H1 (cell line): ENCODE results near the gene RBM34. TPM values are rescaled to one million over a fixed set of nuclear protein-coding genes. Genes with fewer than 3 reads are reported as not detected.

ENCODE experiments used
- RNF2 ChIP-seq: fragments of 200-900, 300-1000 bp; sonication (generic); IDR thresholded peaks from 2 replicates; pipeline ENCODE4 v1.7.1; 2016; ENCODE audit warnings: borderline replicate concordance, low read depth, mild to moderate bottlenecking, antibody characterized with exemption, low read length; ENCODE audit not compliant: poor library complexity, severe bottlenecking; ENCODE audit errors: missing control alignments
- SRF ChIP-seq: IDR thresholded peaks from 2 replicates; pipeline ENCODE4 v1.6.1; 2011; ENCODE audit warnings: mild to moderate bottlenecking, low read depth, low read length, moderate library complexity
- TAF1 ChIP-seq: IDR thresholded peaks from 2 replicates; pipeline ENCODE4 v1.6.1; 2011; ENCODE audit warnings: mild to moderate bottlenecking, low read depth, low read length
- TAF7 ChIP-seq: optimal IDR thresholded peaks from 2 replicates; pipeline ENCODE3; 2011; ENCODE audit warnings: low read depth, mild to moderate bottlenecking, inconsistent platforms, low read length, moderate library complexity, borderline replicate concordance
- TBP ChIP-seq: IDR thresholded peaks from 2 replicates; pipeline ENCODE4 v1.6.1; 2011; ENCODE audit warnings: low read depth, low read length, improper control_type of control experiment
- TEAD4 ChIP-seq: IDR thresholded peaks from 2 replicates; pipeline ENCODE4 v1.6.1; 2012; ENCODE audit warnings: low read depth, low read length, inconsistent platforms, mixed read lengths
- polyA plus RNA-seq, 7 experiments: library from polyadenylated mRNA; depleted of rRNA in 3 of 7; stranded (reverse) in 5 of 7; unstranded in 2 of 7; fragments of >200 nt in 5 of 7; fragments of 200-250 nt in 2 of 7; gene quantifications; 1 replicate in 5 of 7; 2 replicates in 1 of 7; 4 replicates in 1 of 7; pipeline versions ENCODE4 v1.2.1 to v1.2.3, GENCODE V29; 2011 to 2013; ENCODE audit warnings: missing spikeins in 2 of 7, mixed read lengths in 2 of 7
- total RNA-seq: library from RNA; stranded (reverse); fragmentation: NEBNext Ultra II Directional; extraction: Animal tissue kit (Norgen Biotek cat#: 25700); gene quantifications from 2 replicates; pipeline ENCODE4 v1.2.1, GENCODE V29; 2021
- TF ChIP-seq, protein P1 (sequence below), 3 experiments: IDR thresholded peaks; 1 replicate in 2 of 3; 2 replicates in 1 of 3; pipeline versions ENCODE4 v1.5.1 to v1.6.1; 2011; ENCODE audit warnings: low read length in 3 of 3, mild to moderate bottlenecking in 3 of 3, inconsistent platforms in 2 of 3, low read depth in 1 of 3, moderate library complexity in 1 of 3; ENCODE audit not compliant: insufficient read depth in 1 of 3; ENCODE audit errors: control extremely low read depth in 1 of 3
- TF ChIP-seq, protein P2 (sequence below): IDR thresholded peaks from 2 replicates; pipeline ENCODE4 v1.6.1; 2012; ENCODE audit warnings: inconsistent platforms

Gene RBM34
- total and polyA plus RNA-seq, 2 of the 8 experiments (the other 6 are each of a cell fraction or from before 2014, with no cell fraction given) = 18.8 to 108 TPM

DNA sequence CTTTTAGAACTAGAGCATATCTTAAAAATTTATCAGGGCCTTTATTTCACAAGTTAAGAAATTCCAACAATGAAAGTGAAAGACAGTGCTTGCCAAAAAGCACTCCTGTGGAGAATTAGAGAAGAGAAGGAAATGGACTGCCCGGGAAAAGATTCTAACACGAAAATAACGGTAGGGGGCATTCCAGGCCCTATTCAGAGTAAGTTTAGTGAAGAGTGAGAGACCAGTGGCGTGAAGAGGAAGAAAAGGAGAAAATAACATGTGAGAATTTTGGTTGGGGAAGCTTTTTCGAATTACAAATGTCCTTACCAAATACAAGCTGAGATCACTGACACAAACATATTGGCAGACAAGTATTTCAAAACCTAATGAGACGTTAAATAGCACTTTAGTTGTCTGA lies 38.4 kb upstream of the RBM34 start (continued):
- TF ChIP-seq, protein P1, sequence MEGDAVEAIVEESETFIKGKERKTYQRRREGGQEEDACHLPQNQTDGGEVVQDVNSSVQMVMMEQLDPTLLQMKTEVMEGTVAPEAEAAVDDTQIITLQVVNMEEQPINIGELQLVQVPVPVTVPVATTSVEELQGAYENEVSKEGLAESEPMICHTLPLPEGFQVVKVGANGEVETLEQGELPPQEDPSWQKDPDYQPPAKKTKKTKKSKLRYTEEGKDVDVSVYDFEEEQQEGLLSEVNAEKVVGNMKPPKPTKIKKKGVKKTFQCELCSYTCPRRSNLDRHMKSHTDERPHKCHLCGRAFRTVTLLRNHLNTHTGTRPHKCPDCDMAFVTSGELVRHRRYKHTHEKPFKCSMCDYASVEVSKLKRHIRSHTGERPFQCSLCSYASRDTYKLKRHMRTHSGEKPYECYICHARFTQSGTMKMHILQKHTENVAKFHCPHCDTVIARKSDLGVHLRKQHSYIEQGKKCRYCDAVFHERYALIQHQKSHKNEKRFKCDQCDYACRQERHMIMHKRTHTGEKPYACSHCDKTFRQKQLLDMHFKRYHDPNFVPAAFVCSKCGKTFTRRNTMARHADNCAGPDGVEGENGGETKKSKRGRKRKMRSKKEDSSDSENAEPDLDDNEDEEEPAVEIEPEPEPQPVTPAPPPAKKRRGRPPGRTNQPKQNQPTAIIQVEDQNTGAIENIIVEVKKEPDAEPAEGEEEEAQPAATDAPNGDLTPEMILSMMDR (IDR thresholded peaks at IDR 0.05; ENCODE audit: control extremely low read depth in 1 of 3, insufficient read depth in 1 of 3, low read depth in 1 of 3, low read length in 3 of 3) = peak in 2 of 3 experiments; percentile 47 to 51; a peak in 3 of 4 replicates
- peak; percentile 70 for TF ChIP-seq TEAD4
- no peak for TF ChIP-seq TAF7
- TF ChIP-seq, protein P2, sequence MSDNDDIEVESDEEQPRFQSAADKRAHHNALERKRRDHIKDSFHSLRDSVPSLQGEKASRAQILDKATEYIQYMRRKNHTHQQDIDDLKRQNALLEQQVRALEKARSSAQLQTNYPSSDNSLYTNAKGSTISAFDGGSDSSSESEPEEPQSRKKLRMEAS = no peak
- TF ChIP-seq TBP = no peak
- TF ChIP-seq RNF2 = no peak
- no peak for TF ChIP-seq TAF1
- no peak for TF ChIP-seq SRF
